Endothelial cell of umbilical vein (primary cell): Measurements from ENCODE around the gene LRRC72.

ENCODE experiments used
- CTCF ChIP-seq, 2 donors: IDR thresholded peaks; 1 replicate in 1 of 2; 2 replicates in 1 of 2; pipeline ENCODE4 v1.5.1; 2011; ENCODE audit warnings: low read length in 2 of 2, mild to moderate bottlenecking in 2 of 2, moderate library complexity in 2 of 2, control low read depth in 1 of 2, inconsistent platforms in 1 of 2, low read depth in 1 of 2; ENCODE audit not compliant: insufficient read depth in 1 of 2; ENCODE audit errors: extremely low read depth in 1 of 2
- FOS ChIP-seq: IDR thresholded peaks from 2 replicates; pipeline ENCODE4 v1.6.1; 2011; ENCODE audit warnings: mild to moderate bottlenecking, low read length, moderate library complexity, borderline replicate concordance; ENCODE audit not compliant: insufficient read depth
- MAX ChIP-seq: IDR thresholded peaks from 2 replicates; pipeline ENCODE4 v1.6.1; 2011; ENCODE audit not compliant: insufficient read depth, insufficient read length
- POLR2A ChIP-seq: IDR thresholded peaks from 2 replicates; pipeline ENCODE4 v1.6.1; 2012; ENCODE audit warnings: low read depth, mild to moderate bottlenecking, control low read depth, low read length
- POLR2AphosphoS5 ChIP-seq: IDR thresholded peaks from 2 replicates; pipeline ENCODE4 v1.6.1; 2012; ENCODE audit warnings: low read depth, mild to moderate bottlenecking, control low read depth, low read length, moderate library complexity; ENCODE audit not compliant: insufficient read depth

GRCh38 chr7:16559497-16560179 is 33.0 kb downstream of the LRRC72 start:
- no peak for TF ChIP-seq CTCF (IDR thresholded peaks at IDR 0.05; ENCODE audit: extremely low read depth in 1 of 2, insufficient read depth in 1 of 2, low read depth in 1 of 2, low read length in 2 of 2)
- TF ChIP-seq FOS: peak; percentile 25
- no peak for TF ChIP-seq POLR2A
- no peak for TF ChIP-seq POLR2AphosphoS5
- no peak for TF ChIP-seq MAX
